Measurements from ENCODE around the gene GOLT1A. TPM values are rescaled to one million over a fixed set of nuclear protein-coding genes. Genes with fewer than 3 reads are reported as not detected.

Gene GOLT1A
- total RNA-seq, 1 experiment from 2014 or later: not detected

DNA sequence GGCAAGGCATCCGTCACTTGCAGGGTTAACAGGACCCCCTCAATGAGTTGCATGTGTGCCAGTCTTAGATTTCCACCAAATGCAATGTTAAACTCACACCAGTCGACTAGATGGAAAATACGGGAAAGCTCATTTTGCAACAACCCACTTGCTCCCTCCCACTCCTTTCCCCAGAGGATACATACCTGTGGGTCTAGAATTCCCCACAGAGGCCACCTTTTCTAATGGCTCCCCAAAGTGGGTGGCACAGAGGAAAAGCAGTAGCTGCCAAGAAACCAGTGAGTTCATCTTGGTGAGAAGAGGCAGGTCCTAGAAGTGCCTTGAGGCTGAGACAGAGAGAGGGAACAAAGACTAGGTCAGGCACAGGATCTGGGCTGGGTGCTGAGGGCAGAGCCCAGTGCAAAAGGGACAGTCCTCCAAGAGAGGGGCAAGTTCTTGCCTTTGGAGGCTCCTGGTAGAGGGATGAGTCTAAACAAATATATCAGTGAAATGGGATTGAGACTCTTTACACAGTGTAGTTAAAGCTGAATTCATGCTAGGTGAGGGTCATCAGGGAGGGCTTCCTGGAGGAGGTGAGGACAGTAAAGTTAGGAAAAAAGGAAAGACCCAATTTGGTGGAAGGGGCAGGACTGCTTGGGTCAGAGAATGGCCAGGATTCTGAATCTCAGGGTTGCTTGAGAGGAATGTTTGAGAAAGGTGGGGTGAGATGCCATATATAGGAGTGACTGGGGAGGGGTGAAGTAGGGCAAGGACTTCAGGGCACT is 21.0 kb downstream of the GOLT1A start:
- no peak for DNase-seq (ENCODE audit: low read depth)

DNA sequence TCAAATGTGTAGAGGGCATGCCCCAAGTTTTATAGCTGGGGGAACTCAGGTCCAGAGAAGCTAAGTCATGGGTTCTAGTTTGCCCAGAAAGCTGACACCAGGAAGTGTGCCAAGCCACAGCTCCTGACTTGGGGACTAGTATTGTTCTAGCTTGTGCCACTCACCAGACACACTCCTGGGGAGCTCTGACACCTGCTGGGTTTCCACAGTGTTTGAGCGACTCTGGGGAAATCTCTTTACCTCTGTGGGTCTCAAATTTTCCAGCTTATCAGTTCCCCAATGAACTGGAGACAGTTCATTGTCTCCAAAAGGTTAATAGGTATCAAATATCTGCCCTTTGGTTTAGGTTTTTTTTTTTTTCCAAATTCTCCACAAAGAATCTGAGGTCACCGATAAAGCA is 21.7 kb downstream of the GOLT1A start:
- DNase-seq (ENCODE audit: low read depth): no peak

GRCh38 chr1:204191456-204191855 is 22.3 kb downstream of the GOLT1A start:
- DNase-seq (ENCODE audit: low read depth): no peak

- peak; percentile 22 for DNase-seq (ENCODE audit: low read depth)
These were observed 23.3 kb downstream of the GOLT1A start for GRCh38 chr1:204190212-204191211.

DNA sequence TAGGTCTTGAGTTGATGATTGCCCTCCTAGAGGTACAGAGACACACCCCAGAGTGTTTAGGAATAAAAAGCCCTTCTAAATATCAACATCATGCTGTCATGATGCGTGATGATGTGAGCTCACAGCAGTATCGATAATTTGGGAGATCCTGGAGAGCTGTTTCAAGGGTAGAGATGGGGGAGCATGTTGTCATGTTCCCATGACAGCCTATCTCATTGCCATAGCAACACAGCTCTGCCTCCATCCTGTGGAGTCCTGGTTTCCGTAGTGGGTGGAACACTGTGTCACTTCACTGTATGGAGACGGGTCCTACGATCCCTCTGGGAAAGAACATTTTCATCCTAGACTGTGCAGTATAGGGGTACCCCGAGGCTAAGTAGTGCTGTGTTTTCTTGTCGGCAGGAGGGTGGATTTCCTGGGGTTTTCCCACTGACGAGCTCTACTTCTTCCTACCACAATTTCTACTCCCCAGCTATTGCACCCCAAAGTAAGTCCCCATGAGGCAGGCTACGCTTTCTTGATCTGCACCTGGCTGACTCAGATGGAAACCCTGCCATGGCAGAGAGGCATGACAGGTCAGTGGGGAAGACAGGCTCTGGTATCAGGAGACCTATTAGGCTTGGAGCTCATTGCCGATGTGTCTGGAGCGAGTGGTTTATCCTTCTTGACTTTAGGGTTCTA is 24.7 kb downstream of the GOLT1A start:
- no peak for DNase-seq (ENCODE audit: low read depth)

DNA sequence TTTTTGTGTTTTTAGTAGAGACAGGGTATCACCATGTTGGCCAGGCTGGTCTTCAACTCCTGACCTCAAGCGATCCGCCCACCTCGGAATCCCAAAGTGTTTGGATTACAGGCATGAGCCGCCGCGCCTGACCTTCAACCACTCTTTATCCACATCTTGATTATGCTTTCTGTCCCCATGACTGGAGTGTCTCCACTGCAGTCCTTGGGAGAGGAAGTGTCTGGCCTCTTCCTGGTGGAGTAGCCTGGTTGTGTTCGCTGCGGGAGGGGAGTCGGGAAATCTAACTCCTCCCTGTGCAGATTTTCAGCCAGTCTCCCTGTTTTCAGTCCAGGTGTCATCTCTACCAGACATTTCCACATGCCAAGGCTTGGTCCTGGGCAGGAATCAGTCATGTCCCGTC is 27.2 kb downstream of the GOLT1A start:
- DNase-seq (ENCODE audit: low read depth): no peak

- DNase-seq (ENCODE audit: low read depth): no peak
These were observed 32.7 kb downstream of the GOLT1A start for GRCh38 chr1:204181116-204181515.

DNA sequence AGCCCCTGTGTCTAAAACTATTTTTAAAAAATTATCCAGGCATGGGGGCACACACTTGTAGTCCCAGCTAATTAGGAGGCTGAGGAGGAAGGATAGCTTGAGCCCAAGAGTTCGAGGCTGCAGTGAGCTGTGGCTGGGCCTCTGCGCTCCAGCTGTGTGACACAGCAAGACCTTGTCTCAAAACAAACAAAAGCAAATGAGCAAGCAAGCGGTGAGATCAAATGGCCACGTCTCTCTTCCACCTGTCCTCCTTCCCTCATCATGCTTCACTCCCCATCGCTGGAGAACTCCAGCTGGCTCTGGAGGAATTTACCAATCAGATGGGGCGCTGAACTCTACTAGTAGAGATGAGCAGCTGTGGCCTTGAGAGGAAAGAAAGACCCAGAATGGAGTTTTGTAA is 33.7 kb downstream of the GOLT1A start:
- no peak for DNase-seq (ENCODE audit: low read depth)

DNA sequence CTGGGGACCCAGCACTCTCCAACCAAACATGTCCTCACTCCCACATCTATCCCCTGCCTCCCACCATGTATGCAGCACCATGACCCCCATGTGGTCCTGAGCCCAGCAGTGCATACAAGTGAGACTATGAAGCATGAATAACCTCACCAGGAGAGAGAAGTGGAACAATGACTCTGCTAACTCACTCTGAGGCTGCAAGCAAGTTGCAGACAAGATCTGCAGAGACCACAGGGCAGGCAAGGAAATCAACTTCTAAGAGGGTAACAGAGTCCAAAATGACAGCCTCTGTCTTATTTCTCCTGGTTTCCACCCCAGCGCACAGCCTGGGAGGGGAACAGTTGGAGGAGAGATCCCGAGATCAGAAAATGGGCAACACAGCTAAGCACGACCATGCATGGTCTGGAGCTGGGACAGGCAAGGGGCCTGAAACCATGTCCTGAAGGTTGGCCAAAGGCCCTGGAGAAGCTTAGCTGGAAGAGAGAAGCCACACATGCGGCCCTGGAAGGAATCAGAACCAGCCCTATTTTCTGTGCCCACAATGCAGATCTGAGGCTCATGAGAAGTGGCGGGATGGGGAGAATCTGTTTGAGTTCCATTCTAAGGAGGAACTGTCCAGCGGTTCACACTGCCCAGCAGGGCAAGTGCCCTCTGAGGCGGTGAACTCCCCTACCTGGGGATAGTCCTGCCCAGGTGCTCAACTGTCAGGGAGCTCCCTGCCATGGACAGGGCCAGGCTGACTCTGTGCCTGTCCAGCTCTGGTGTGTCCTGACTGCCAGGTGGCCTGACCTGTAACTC is 35.1 kb downstream of the GOLT1A start:
- DNase-seq (ENCODE audit: low read depth): no peak

DNA sequence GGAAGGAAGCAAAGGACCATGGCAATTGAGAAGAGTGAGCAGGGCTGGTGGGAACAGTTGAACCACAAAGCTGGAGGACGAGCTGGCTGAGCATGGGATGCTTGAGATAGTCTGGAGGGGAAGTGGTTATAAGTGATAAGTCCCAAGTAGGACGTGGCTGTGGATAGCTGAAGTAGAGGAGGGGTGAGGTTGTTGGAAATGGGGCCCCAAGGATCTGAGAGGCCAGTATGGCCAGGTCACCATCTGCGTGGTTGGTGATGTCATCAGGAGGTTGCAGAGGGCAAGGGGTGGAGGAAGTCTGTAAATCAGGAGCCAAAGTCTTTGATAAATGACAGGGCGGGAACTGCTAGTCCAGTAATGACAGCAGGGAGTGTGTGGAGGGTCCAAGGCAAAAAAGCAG is 36.7 kb downstream of the GOLT1A start:
- no peak for DNase-seq (ENCODE audit: low read depth)

DNA sequence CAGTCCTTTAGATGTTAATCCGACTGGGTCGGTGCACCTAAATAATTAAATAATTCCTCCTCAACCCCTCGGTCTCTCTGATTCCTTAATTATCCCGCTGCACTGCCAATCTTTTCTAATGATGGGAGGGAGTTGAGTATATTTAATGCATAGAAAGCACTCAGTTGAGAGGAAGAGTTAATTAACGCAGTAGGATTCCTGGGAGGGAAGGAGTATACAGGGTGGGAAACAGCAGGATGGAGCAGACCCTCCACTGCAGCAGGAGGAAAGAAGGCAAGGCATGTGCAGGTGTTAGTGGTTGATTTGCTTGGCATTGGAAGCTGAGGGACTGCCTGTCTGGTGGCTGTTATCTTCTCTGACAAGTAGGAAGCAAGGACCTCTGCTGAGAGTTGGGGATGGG is 37.7 kb downstream of the GOLT1A start:
- no peak for DNase-seq (ENCODE audit: low read depth)

- DNase-seq (ENCODE audit: low read depth): no peak
These were observed 38.8 kb downstream of the GOLT1A start for GRCh38 chr1:204174958-204175357.

DNA sequence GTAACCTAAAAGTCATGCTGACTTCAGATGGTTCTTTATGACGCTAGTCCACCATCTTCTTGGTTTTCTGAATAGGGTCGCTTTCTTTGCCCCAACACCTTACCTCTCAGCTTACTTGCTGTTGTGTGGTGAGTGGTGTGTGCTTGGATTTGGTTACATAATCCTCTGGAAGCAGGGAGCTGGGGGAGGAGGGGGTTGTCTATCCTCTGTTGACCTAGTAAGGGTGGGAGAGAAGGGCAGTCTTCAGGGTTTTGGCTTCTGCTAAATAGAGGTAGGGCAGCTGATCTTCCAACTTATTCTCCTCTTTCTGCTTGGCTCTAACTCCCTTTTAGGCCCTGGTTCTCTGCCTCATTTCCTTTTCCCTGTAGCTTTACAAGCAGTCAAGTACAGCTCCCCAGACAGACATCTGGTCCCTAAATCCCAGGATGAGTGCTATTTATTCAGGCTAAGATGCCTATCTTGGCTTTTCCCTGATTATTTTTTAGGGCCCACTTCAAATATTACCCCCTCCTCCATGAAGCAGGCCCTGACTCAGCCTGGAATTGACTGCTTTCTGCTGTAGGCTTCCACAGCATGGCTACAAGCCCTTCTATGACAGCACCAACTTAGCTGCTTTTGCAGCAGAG is 41.3 kb downstream of the GOLT1A start:
- DNase-seq (ENCODE audit: low read depth): no peak

DNA sequence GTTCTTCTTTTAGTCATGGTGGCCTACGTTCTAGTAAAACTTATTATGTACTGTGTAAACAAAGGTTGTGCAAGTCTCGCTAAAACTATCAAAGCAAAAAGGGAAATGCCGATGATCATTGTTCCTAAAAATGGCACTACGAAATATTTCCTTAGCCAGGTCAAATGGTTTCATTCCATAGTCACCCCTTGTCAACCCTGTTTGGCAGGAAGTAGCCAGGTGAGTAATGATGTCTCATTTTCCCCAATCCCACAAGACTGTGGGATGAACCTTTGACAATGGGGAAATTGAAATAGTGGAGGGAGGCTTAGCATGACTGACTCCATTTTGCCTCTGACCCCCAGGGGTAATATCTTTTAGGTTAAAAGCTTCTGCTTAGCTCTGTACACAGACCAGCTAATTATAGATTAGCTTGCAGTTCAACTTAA is 42.0 kb downstream of the GOLT1A start:
- DNase-seq (ENCODE audit: low read depth): peak; percentile 70

- DNase-seq (ENCODE audit: low read depth): no peak
These were observed 43.2 kb downstream of the GOLT1A start for GRCh38 chr1:204170494-204171155.

- DNase-seq (ENCODE audit: low read depth): no peak
These were observed 43.9 kb downstream of the GOLT1A start for GRCh38 chr1:204169858-204170257.

DNA sequence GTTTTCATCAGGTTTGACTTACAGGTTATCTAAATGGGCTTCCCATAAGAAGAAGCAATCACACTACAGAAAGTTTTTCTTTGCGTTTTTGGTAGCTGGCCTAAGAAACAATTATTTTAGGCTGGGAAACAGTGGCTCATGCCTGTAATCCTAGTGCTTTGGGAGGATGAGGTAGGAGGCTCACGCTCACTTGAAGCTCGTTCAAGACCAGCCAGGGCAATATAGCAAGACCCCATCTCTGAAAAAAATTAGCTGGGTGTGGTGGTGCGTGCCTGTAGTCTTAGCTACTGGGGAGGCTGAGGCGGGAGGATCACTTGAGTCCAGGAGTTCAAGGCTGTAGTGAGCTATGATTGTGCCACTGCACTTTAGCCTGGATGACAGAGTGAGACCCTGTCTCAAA is 46.1 kb downstream of the GOLT1A start:
- no peak for DNase-seq (ENCODE audit: low read depth)

DNA sequence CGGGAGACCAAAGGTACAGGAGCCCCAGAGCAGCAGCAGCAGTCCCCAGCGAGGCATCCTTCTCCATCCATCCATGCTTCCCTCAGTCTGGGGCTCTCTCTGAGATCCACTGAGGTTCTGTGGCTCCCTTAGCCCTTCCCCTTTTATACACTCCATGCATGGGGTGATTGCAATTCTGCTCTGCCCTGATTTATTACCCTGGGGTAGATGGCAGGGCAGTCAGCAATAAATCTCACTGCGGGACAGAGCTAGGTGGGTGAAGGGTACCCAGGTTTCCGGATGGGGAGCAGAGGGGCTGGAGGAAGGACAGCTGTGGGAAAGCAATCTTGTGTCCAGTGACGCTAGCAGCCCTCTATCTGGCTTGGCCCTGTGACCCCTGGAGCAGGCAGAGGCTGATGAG is 47.6 kb downstream of the GOLT1A start, which contains the start of gene REN:
Gene REN (minus strand): TSS at position 119 of the 400 bp plus-strand sequence. CDS start 44 bp downstream, at position 75.
- DNase-seq (ENCODE audit: low read depth): no peak

DNA sequence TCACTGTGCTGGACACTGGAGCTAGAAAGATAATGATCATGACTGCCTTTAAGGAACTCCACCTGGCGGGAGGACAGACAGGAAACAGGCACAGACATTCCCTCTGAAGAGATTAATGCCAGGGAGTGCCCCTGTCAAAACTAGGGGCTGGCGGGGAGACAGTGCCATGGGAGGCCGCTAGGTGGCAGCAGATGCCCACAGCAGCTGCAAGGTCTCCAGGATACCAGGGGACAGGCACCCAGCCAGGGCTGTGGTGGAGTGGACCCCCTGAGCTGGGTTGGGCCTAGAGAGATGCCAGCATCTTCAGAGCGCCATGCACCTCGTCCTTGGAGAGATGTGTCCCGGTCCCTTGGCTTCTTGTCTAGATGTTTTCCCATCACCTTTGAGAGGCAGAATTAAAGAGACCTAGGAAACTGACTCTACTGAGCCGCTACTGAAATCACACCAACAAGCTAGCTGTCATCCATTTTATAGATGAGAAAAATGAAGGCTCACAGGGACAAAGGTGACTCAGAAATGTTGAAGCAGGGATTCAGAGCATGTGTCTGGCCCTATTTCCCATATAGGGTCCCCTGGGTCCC is 51.2 kb downstream of the GOLT1A start:
- DNase-seq (ENCODE audit: low read depth): peak; percentile 69
